HCT116 (cell line): Measurements from ENCODE around the gene DNMT1. TPM values are rescaled to one million over a fixed set of nuclear protein-coding genes. Genes with fewer than 3 reads are reported as not detected.

ENCODE experiments used
- ATAC-seq: fragments of 200-7000 bp; cut with Tn5 transposase; 2 replicates; pipeline ENCODE4 v1.9.1; 2020; ENCODE audit warnings: mild to moderate bottlenecking, moderate library complexity
- BruUV-seq: library from RNA; stranded (reverse); fragments of 400-500 nt; replicated peaks from 2 replicates; lab custom pipeline; 2021; lab: Mats Ljungman, UMichigan
- CTCF ChIA-PET: fragments of 300-600 bp; sonication (Branson Sonifier 250); formaldehyde crosslinking; loops from one replicate; lab custom pipeline; 2021; ENCODE audit warnings: antibody characterized with exemption; lab: Charles Lee
- POLR2A ChIA-PET: fragments of 300-600, 350-600 bp; sonication (Branson Sonifier 250); formaldehyde crosslinking; loops from one replicate; lab custom pipeline; 2021; ENCODE audit warnings: antibody characterized with exemption; lab: Charles Lee
- RAD21 ChIA-PET, 2 experiments: fragments of 300-600 bp; sonication (Branson Sonifier 250); formaldehyde crosslinking; loops; one replicate each; lab custom pipeline; 2023; ENCODE audit warnings: low total read pairs in 2 of 2; ENCODE audit not compliant: uncharacterized antibody in 2 of 2, unreplicated experiment in 2 of 2, low non-redundant PET in 1 of 2; lab: Charles Lee
- DNase-seq: peaks from one replicate; pipeline ENCODE4 v3.0.0-alpha.2; 2010; ENCODE audit warnings: low read depth, low spot score
- H2AFZ ChIP-seq: fragments of 200-600 bp; shearing (Covaris generic), sonication (generic); 2 replicates; pipeline ENCODE4 v1.6.1; 2017; ENCODE audit warnings: low read depth, mixed run types, mixed read lengths, antibody characterized with exemption, low read length; ENCODE audit not compliant: poor library complexity, severe bottlenecking
- H3K27ac ChIP-seq: 2 replicates; pipeline ENCODE4 v1.5.1; 2012; ENCODE audit warnings: low read depth, low read length
- H3K27me3 ChIP-seq: fragments of 200-600 bp; sonication (generic); 2 replicates; pipeline ENCODE4 v1.6.1; 2016; ENCODE audit warnings: mixed run types, low read length, mixed read lengths; ENCODE audit not compliant: insufficient read depth
- H3K36me3 ChIP-seq, 2 experiments: fragments of 200-500 bp in 1 of 2; fragments of 200-600 bp in 1 of 2; sonication (Bioruptor generic) in 1 of 2; sonication (generic) in 1 of 2; 2 replicates each; pipeline versions ENCODE4 v1.5.1 to v1.6.1; 2014 to 2016; ENCODE audit warnings: low read length in 2 of 2, inconsistent platforms in 1 of 2, mixed read lengths in 1 of 2, mixed run types in 1 of 2; ENCODE audit not compliant: insufficient read depth in 2 of 2, control insufficient read depth in 1 of 2
- H3K4me1 ChIP-seq, 2 experiments: fragments of 200-600 bp in 1 of 2; sonication (generic) in 1 of 2; 2 replicates each; pipeline versions ENCODE4 v1.5.1 to v1.6.1; 2012 to 2017; ENCODE audit warnings: low read length in 2 of 2, inconsistent platforms in 1 of 2, mild to moderate bottlenecking in 1 of 2, mixed read lengths in 1 of 2, mixed run types in 1 of 2, moderate library complexity in 1 of 2; ENCODE audit not compliant: insufficient read depth in 2 of 2, control insufficient read depth in 1 of 2
- H3K4me2 ChIP-seq: fragments of 200-600 bp; sonication (generic); 2 replicates; pipeline ENCODE4 v1.6.1; 2017; ENCODE audit warnings: mixed run types, low read length, mixed read lengths
- H3K4me3 ChIP-seq, 2 experiments: fragments of 200-600 bp in 1 of 2; sonication (generic) in 1 of 2; replicated peaks in 1 of 2; 2 replicates each; pipeline ENCODE4 v1.5.1; 2011 to 2016; ENCODE audit warnings: low read length in 2 of 2, control low read depth in 1 of 2, low read depth in 1 of 2, mild to moderate bottlenecking in 1 of 2, mixed read lengths in 1 of 2, mixed run types in 1 of 2
- H3K79me2 ChIP-seq: fragments of 200-600 bp; sonication (generic); 2 replicates; pipeline ENCODE4 v1.6.1; 2017; ENCODE audit warnings: mild to moderate bottlenecking, mixed run types, low read length, moderate library complexity, mixed read lengths; ENCODE audit not compliant: insufficient read depth
- H3K9ac ChIP-seq: fragments of 200-600 bp; sonication (generic); 2 replicates; pipeline ENCODE4 v1.6.1; 2016; ENCODE audit warnings: low read length, mixed read lengths
- H3K9me2 ChIP-seq: fragments of 200-600 bp; sonication (generic), shearing (Covaris generic); 2 replicates; pipeline ENCODE4 v1.6.1; 2017; ENCODE audit warnings: mixed run types, mild to moderate bottlenecking, moderate library complexity; ENCODE audit not compliant: insufficient read depth
- H3K9me3 ChIP-seq, 2 experiments: fragments of 200-500 bp in 1 of 2; fragments of 200-600 bp in 1 of 2; sonication (Bioruptor generic) in 1 of 2; sonication (generic) in 1 of 2; 2 replicates each; pipeline ENCODE4 v1.6.1; 2014 to 2017; ENCODE audit warnings: low read length in 2 of 2, mixed read lengths in 2 of 2, inconsistent platforms in 1 of 2, low read depth in 1 of 2, mild to moderate bottlenecking in 1 of 2, mixed run types in 1 of 2, moderate library complexity in 1 of 2; ENCODE audit not compliant: control insufficient read depth in 1 of 2, insufficient read depth in 1 of 2
- H4K20me1 ChIP-seq: fragments of 200-600 bp; sonication (generic), shearing (Covaris generic); 2 replicates; pipeline ENCODE4 v1.6.1; 2017; ENCODE audit warnings: mixed run types, mild to moderate bottlenecking, moderate library complexity; ENCODE audit not compliant: insufficient read depth
- EGR1 ChIP-seq: IDR thresholded peaks from 2 replicates; pipeline ENCODE4 v1.6.1; 2012; ENCODE audit warnings: low read depth
- EZH2 ChIP-seq: fragments of 200-600 bp; sonication (generic); IDR thresholded peaks from 2 replicates; pipeline ENCODE4 v1.6.1; 2017; ENCODE audit warnings: antibody characterized with exemption, mixed run types
- EZH2phosphoT487 ChIP-seq: fragments of 200-600 bp; IDR thresholded peaks from 2 replicates; pipeline ENCODE4 v1.6.1; 2018; ENCODE audit warnings: antibody characterized with exemption, borderline replicate concordance
- POLR2A ChIP-seq: IDR thresholded peaks from 2 replicates; pipeline ENCODE4 v1.7.0; 2011; ENCODE audit warnings: borderline replicate concordance; ENCODE audit not compliant: insufficient read depth, insufficient read length; ENCODE audit errors: extremely low read depth
- POLR2AphosphoS5 ChIP-seq: IDR thresholded peaks from 2 replicates; pipeline ENCODE4 v1.6.1; 2011; ENCODE audit warnings: mild to moderate bottlenecking, low read depth, low read length, moderate library complexity
- REST ChIP-seq: IDR thresholded peaks from 2 replicates; pipeline ENCODE4 v1.6.1; 2012; ENCODE audit warnings: low read depth
- TCF7L2 ChIP-seq: IDR thresholded peaks from 2 replicates; pipeline ENCODE4 v1.7.0; 2011; ENCODE audit warnings: borderline replicate concordance, inconsistent platforms; ENCODE audit not compliant: insufficient read depth, insufficient read length; ENCODE audit errors: extremely low read depth
- ZNF274 ChIP-seq: fragments of 200-500 bp; sonication (Bioruptor generic); IDR thresholded peaks from 2 replicates; pipeline ENCODE4 v1.6.1; 2014; ENCODE audit warnings: mild to moderate bottlenecking, low read depth, low read length, inconsistent platforms
- intact Hi-C: fragments of 100-400 bp; cut with micrococcal nuclease; formaldehyde crosslinking; loops from 2 replicates; pipeline ENCODE4 v1.10.0; 2022
- total RNA-seq: library from RNA; stranded (reverse); gene quantifications from one replicate; pipeline ENCODE4 v1.2.1, GENCODE V29; 2021; ENCODE audit not compliant: unreplicated experiment
- TF ChIP-seq, protein P1 (sequence below): IDR thresholded peaks from 2 replicates; pipeline ENCODE4 v1.6.1; 2012
- TF ChIP-seq, protein P2 (sequence below), 3 experiments: fragments of 200-600 bp in 1 of 3; sonication (generic) in 1 of 3; IDR thresholded peaks in 2 of 3; conservative IDR thresholded peaks in 1 of 3; 2 replicates each; pipeline ENCODE4 v1.5.1; 2012 to 2017; ENCODE audit warnings: low read depth in 2 of 3, low read length in 2 of 3, antibody characterized with exemption in 1 of 3, borderline replicate concordance in 1 of 3, control low read depth in 1 of 3, mild to moderate bottlenecking in 1 of 3, mixed read lengths in 1 of 3, mixed run types in 1 of 3, moderate library complexity in 1 of 3; ENCODE audit not compliant: insufficient read depth in 1 of 3

The DNMT1 gene
- total RNA-seq, 1 experiment from 2014 or later = 235 TPM

GRCh38 chr19:10233946-10234345 lies 39.2 kb upstream of the DNMT1 start:
- Histone ChIP-seq H3K36me3 (no peaks in the 10 kb centered on the region), H3K4me3 (no peak overlapping the region), H2AFZ (no peak overlapping the region), H3K27me3 (no peaks in the 10 kb centered on the region), H3K9me3 (no peaks in the 10 kb centered on the region), H3K79me2 (peaks cover 6% of the 10 kb centered on the region; the same call in 1 of the 2 replicates), H3K27ac (no peak overlapping the region), H3K9ac (no peak overlapping the region), H4K20me1 (no peaks in the 10 kb centered on the region), H3K4me1 (peaks cover 4 to 34% of the 10 kb centered on the region in 2 experiments; a peak in 3 of 4 replicates), H3K4me2 (no peak overlapping the region), H3K9me2 (no peaks in the 10 kb centered on the region)
- ATAC-seq (no peak), DNase-seq (no peak)
- TF ChIP-seq POLR2AphosphoS5 (no peak), TCF7L2 (no peak), EZH2 (no peak), ZNF274 (no peak), EGR1 (no peak), EZH2phosphoT487 (no peak), REST (no peak), POLR2A (no peak)
- TF ChIP-seq, protein P1, sequence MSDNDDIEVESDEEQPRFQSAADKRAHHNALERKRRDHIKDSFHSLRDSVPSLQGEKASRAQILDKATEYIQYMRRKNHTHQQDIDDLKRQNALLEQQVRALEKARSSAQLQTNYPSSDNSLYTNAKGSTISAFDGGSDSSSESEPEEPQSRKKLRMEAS = no peak
- TF ChIP-seq, protein P2, sequence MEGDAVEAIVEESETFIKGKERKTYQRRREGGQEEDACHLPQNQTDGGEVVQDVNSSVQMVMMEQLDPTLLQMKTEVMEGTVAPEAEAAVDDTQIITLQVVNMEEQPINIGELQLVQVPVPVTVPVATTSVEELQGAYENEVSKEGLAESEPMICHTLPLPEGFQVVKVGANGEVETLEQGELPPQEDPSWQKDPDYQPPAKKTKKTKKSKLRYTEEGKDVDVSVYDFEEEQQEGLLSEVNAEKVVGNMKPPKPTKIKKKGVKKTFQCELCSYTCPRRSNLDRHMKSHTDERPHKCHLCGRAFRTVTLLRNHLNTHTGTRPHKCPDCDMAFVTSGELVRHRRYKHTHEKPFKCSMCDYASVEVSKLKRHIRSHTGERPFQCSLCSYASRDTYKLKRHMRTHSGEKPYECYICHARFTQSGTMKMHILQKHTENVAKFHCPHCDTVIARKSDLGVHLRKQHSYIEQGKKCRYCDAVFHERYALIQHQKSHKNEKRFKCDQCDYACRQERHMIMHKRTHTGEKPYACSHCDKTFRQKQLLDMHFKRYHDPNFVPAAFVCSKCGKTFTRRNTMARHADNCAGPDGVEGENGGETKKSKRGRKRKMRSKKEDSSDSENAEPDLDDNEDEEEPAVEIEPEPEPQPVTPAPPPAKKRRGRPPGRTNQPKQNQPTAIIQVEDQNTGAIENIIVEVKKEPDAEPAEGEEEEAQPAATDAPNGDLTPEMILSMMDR (IDR thresholded peaks at IDR 0.05 in 2 of 3, conservative IDR thresholded peaks at IDR 0.05 in 1 of 3; ENCODE audit: borderline replicate concordance in 1 of 3, insufficient read depth in 1 of 3, low read depth in 2 of 3, low read length in 2 of 3) = no peak
- RAD21 ChIA-PET = no interaction called here
- BruUV-seq = no TSS peak
- POLR2A ChIA-PET = no interaction called here
- CTCF ChIA-PET = no interaction called here
- intact Hi-C loops = no loop called here
